GM23338 (cell line): Measurements from ENCODE around the gene PRSS3. TPM values are rescaled to one million over a fixed set of nuclear protein-coding genes. Genes with fewer than 3 reads are reported as not detected.
A peak's percentile ranks its signal among the peaks of the same experiment; 100 is the strongest.

Source experiments
- ATAC-seq: fragments of 200-7000 bp; cut with Tn5 transposase; 3 replicates; pipeline ENCODE4 v1.9.1; 2020
- DNase-seq: peaks from one replicate; pipeline ENCODE4 v3.0.0-alpha.2; 2015; ENCODE audit warnings: low spot score
- H2AFZ ChIP-seq: fragments of 200-600 bp; sonication (generic); 2 replicates; pipeline ENCODE4 v1.8.0; 2016; ENCODE audit warnings: antibody characterized with exemption, mild to moderate bottlenecking, moderate library complexity
- H3F3A ChIP-seq: fragments of 200-600 bp; sonication (generic); replicated peaks from 2 replicates; pipeline ENCODE4 v1.8.0; 2017; ENCODE audit warnings: antibody characterized with exemption, mixed run types, low read depth
- H3K27ac ChIP-seq: fragments of 200-600 bp; sonication (generic); 2 replicates; pipeline ENCODE4 v1.6.1; 2016; ENCODE audit warnings: low read depth
- H3K27me3 ChIP-seq: fragments of 200-600 bp; sonication (generic); 2 replicates; pipeline ENCODE4 v1.8.0; 2016; ENCODE audit warnings: mild to moderate bottlenecking, mixed run types, moderate library complexity; ENCODE audit not compliant: insufficient read depth
- H3K36me3 ChIP-seq: fragments of 200-600 bp; sonication (generic); 2 replicates; pipeline ENCODE4 v1.8.0; 2016; ENCODE audit warnings: mild to moderate bottlenecking; ENCODE audit not compliant: insufficient read depth
- H3K4me1 ChIP-seq: fragments of 200-600 bp; sonication (generic); 2 replicates; pipeline ENCODE4 v1.8.0; 2016; ENCODE audit warnings: mild to moderate bottlenecking, moderate library complexity; ENCODE audit not compliant: insufficient read depth
- H3K4me2 ChIP-seq: fragments of 200-600 bp; sonication (generic); 2 replicates; pipeline ENCODE4 v1.7.1; 2017; ENCODE audit warnings: mixed run types
- H3K4me3 ChIP-seq: fragments of 200-600 bp; sonication (generic); 2 replicates; pipeline ENCODE4 v1.6.1; 2016; ENCODE audit warnings: mixed run types
- H3K79me2 ChIP-seq: fragments of 200-600 bp; sonication (generic); replicated peaks from 2 replicates; pipeline ENCODE4 v1.8.0; 2017; ENCODE audit warnings: mild to moderate bottlenecking; ENCODE audit not compliant: insufficient read depth
- H3K9me2 ChIP-seq: fragments of 200-600 bp; sonication (generic); 2 replicates; pipeline ENCODE4 v1.8.0; 2017; ENCODE audit not compliant: insufficient read depth
- H4K20me1 ChIP-seq: fragments of 200-600 bp; sonication (generic); replicated peaks from 2 replicates; pipeline ENCODE4 v1.8.0; 2017; ENCODE audit warnings: mild to moderate bottlenecking; ENCODE audit not compliant: insufficient read depth
- H3K27ac Mint-ChIP-seq: 2 replicates; pipeline ENCODE4 v1.8.0; 2020; ENCODE audit warnings: inconsistent platforms, mild to moderate bottlenecking, moderate library complexity, mixed read lengths
- H3K27me3 Mint-ChIP-seq: 3 replicates; pipeline ENCODE4 v1.8.0; 2022; ENCODE audit warnings: low read depth, mild to moderate bottlenecking, moderate library complexity, mixed read lengths, inconsistent platforms; ENCODE audit not compliant: insufficient read depth, poor library complexity
- H3K36me3 Mint-ChIP-seq: 3 replicates; pipeline ENCODE4 v1.8.0; 2021; ENCODE audit warnings: low read depth, mild to moderate bottlenecking, inconsistent platforms, moderate library complexity, mixed read lengths
- H3K4me1 Mint-ChIP-seq: 3 replicates; pipeline ENCODE4 v1.8.0; 2020; ENCODE audit warnings: mild to moderate bottlenecking, inconsistent platforms, mixed read lengths
- H3K4me3 Mint-ChIP-seq: 3 replicates; pipeline ENCODE4 v1.8.0; 2021; ENCODE audit warnings: moderate library complexity, mild to moderate bottlenecking, inconsistent platforms, mixed read lengths
- H3K9me3 Mint-ChIP-seq: 3 replicates; pipeline ENCODE4 v1.8.0; 2020; ENCODE audit warnings: moderate library complexity, mild to moderate bottlenecking, inconsistent platforms, mixed read lengths
- CREB1 ChIP-seq: fragments of 250-450 bp; sonication (Bioruptor Pico); IDR thresholded peaks from 2 replicates; pipeline ENCODE4 v1.5.0; 2020; ENCODE audit warnings: low read depth, mild to moderate bottlenecking, moderate library complexity
- EZH2 ChIP-seq: fragments of 200-600 bp; sonication (generic); IDR thresholded peaks from one replicate; pipeline ENCODE4 v1.8.0; 2017; ENCODE audit warnings: antibody characterized with exemption, mild to moderate bottlenecking, low read depth; ENCODE audit not compliant: unreplicated experiment
- EZH2phosphoT487 ChIP-seq: fragments of 200-600 bp; sonication (generic); IDR thresholded peaks from one replicate; pipeline ENCODE4 v1.8.1; 2018; ENCODE audit warnings: antibody characterized with exemption; ENCODE audit not compliant: unreplicated experiment
- JUNB ChIP-seq: IDR thresholded peaks from one replicate; pipeline ENCODE4 v1.6.1; 2016; ENCODE audit warnings: antibody characterized with exemption; ENCODE audit not compliant: unreplicated experiment
- NANOG ChIP-seq: IDR thresholded peaks from 2 replicates; pipeline ENCODE4 v1.6.1; 2016; ENCODE audit warnings: antibody characterized with exemption, borderline replicate concordance
- POLR2AphosphoS5 ChIP-seq: IDR thresholded peaks from 2 replicates; pipeline ENCODE4 v1.6.1; 2016; ENCODE audit warnings: antibody characterized with exemption, low read depth
- STAT1 ChIP-seq: IDR thresholded peaks from one replicate; pipeline ENCODE4 v1.6.1; 2016; ENCODE audit warnings: antibody characterized with exemption; ENCODE audit not compliant: unreplicated experiment
- ZNF114 ChIP-seq: fragments of 250-450 bp; sonication (Bioruptor Pico); IDR thresholded peaks from 2 replicates; pipeline ENCODE4 v1.5.0; 2020; ENCODE audit warnings: mild to moderate bottlenecking, moderate library complexity
- ZNF331 ChIP-seq: fragments of 250-450 bp; sonication (Bioruptor Pico); IDR thresholded peaks from 2 replicates; pipeline ENCODE4 v1.5.0; 2020; ENCODE audit warnings: low read depth, mild to moderate bottlenecking, moderate library complexity
- polyA plus RNA-seq: library from polyadenylated mRNA; unstranded; fragments of >200 nt; fragmentation: Nextera tagmentation; extraction: Ambion mirVana; gene quantifications from 2 replicates; pipeline ENCODE4 v1.2.1, GENCODE V29; 2016
- total RNA-seq: library from RNA; depleted of rRNA; stranded (reverse); fragments of >200 nt; shearing (Covaris generic); gene quantifications from 2 replicates; pipeline ENCODE4 v1.2.3, GENCODE V29; 2014
- TF ChIP-seq, protein P1 (sequence below): IDR thresholded peaks from one replicate; pipeline ENCODE4 v1.6.1; 2018; ENCODE audit warnings: antibody characterized with exemption; ENCODE audit not compliant: unreplicated experiment
- TF ChIP-seq, protein P2 (sequence below): IDR thresholded peaks from 2 replicates; pipeline ENCODE4 v1.6.1; 2016; ENCODE audit warnings: antibody characterized with exemption
- TF ChIP-seq, protein P3 (sequence below), 2 experiments: fragments of 200-600 bp in 1 of 2; sonication (generic) in 1 of 2; conservative IDR thresholded peaks; 2 replicates each; pipeline versions ENCODE4 v1.5.1 to v1.6.1; 2016 to 2017; ENCODE audit warnings: antibody characterized with exemption in 2 of 2, low read depth in 2 of 2, mild to moderate bottlenecking in 2 of 2, moderate library complexity in 1 of 2

Gene PRSS3
- total and polyA plus RNA-seq, 2 experiments from 2014 or later: 4.2 to 4.5 TPM

DNA sequence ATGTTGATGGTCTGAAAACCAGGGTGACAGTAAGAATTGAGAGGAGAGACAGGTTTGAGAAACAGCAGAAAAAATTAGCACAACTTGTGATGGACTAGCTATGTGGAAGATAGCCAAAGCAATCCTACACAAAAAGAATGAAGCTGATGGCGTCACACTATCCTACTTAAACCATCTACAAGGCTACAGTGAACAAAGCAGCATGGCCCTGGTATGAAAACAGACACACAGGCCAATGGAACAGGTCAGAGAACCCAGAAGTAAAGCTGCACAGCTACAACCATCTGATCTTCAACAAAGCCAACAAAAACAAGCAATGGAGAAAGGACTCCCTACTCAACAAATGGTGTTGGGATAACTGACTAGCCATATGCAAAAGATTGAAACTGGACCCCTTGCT is 14.1 kb downstream of the PRSS3 start (continued):
- TF ChIP-seq EZH2 (no peak), POLR2AphosphoS5 (no peak), ZNF114 (CRISPR knock-in tag) (no peak), ZNF331 (CRISPR knock-in tag) (no peak), NANOG (no peak), JUNB (no peak), EZH2phosphoT487 (no peak), STAT1 (no peak), CREB1 (CRISPR knock-in tag) (no peak)
- TF ChIP-seq, protein P1, sequence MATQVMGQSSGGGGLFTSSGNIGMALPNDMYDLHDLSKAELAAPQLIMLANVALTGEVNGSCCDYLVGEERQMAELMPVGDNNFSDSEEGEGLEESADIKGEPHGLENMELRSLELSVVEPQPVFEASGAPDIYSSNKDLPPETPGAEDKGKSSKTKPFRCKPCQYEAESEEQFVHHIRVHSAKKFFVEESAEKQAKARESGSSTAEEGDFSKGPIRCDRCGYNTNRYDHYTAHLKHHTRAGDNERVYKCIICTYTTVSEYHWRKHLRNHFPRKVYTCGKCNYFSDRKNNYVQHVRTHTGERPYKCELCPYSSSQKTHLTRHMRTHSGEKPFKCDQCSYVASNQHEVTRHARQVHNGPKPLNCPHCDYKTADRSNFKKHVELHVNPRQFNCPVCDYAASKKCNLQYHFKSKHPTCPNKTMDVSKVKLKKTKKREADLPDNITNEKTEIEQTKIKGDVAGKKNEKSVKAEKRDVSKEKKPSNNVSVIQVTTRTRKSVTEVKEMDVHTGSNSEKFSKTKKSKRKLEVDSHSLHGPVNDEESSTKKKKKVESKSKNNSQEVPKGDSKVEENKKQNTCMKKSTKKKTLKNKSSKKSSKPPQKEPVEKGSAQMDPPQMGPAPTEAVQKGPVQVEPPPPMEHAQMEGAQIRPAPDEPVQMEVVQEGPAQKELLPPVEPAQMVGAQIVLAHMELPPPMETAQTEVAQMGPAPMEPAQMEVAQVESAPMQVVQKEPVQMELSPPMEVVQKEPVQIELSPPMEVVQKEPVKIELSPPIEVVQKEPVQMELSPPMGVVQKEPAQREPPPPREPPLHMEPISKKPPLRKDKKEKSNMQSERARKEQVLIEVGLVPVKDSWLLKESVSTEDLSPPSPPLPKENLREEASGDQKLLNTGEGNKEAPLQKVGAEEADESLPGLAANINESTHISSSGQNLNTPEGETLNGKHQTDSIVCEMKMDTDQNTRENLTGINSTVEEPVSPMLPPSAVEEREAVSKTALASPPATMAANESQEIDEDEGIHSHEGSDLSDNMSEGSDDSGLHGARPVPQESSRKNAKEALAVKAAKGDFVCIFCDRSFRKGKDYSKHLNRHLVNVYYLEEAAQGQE: no peak
- TF ChIP-seq, protein P2, sequence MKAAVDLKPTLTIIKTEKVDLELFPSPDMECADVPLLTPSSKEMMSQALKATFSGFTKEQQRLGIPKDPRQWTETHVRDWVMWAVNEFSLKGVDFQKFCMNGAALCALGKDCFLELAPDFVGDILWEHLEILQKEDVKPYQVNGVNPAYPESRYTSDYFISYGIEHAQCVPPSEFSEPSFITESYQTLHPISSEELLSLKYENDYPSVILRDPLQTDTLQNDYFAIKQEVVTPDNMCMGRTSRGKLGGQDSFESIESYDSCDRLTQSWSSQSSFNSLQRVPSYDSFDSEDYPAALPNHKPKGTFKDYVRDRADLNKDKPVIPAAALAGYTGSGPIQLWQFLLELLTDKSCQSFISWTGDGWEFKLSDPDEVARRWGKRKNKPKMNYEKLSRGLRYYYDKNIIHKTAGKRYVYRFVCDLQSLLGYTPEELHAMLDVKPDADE: no peak
- TF ChIP-seq, protein P3, sequence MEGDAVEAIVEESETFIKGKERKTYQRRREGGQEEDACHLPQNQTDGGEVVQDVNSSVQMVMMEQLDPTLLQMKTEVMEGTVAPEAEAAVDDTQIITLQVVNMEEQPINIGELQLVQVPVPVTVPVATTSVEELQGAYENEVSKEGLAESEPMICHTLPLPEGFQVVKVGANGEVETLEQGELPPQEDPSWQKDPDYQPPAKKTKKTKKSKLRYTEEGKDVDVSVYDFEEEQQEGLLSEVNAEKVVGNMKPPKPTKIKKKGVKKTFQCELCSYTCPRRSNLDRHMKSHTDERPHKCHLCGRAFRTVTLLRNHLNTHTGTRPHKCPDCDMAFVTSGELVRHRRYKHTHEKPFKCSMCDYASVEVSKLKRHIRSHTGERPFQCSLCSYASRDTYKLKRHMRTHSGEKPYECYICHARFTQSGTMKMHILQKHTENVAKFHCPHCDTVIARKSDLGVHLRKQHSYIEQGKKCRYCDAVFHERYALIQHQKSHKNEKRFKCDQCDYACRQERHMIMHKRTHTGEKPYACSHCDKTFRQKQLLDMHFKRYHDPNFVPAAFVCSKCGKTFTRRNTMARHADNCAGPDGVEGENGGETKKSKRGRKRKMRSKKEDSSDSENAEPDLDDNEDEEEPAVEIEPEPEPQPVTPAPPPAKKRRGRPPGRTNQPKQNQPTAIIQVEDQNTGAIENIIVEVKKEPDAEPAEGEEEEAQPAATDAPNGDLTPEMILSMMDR (conservative IDR thresholded peaks at IDR 0.05; ENCODE audit: low read depth in 2 of 2): no peak

DNA sequence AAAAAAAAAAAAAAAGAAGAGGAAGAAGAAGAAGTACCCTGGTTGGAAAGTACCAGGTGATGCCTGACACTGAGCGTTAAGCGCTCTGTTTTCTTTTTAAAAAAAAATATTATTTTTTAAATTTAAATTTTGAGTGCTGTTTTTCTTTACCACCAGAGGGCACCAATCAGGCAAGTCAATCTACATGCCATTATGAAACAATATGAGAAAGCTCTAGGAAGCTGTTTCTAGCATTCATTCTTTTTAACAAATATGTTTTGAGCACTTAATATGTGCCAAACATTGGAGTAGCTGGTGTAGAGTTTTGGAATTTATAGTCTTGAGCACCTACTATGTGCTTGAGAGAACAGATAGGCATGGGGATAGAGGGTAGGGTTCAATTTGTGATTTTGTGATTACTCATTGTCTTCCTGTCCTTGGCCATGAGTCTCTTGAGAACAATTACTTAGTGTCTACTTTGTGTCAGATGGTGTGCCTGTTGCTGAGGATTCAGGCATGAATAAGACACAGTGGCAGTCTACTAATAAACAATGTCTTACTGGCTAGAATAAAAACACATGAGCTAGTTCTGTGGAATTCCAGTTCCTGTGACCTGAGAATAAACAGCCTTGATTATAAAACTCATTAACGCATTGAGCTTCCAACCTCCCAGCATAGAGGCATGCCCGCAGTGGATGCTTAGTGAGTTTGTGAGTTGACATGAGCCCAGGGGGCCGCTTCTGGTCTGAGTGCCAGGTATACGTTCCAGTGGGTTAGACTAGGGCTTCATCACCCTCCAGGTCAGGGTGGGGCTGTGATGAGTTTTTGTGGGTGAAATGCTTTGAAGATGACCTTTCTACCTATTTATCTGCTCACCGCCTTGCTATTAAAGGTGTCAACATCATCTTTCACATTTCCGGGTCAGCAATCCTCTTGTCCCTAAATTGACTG is 18.6 kb downstream of the PRSS3 start:
- no peak overlapping the region for H3K27ac ChIP-seq
- H3K4me3 Mint-ChIP-seq: no peak overlapping the region
- H3K27me3 Mint-ChIP-seq: peaks cover 12% of the 10 kb centered on the region
- peaks cover 20% of the 10 kb centered on the region for H3K4me1 Mint-ChIP-seq
- no peaks in the 10 kb centered on the region for H3K27me3 ChIP-seq
- no peaks in the 10 kb centered on the region for H3K9me2 ChIP-seq
- peaks cover 8% of the 10 kb centered on the region for H3K79me2 ChIP-seq
- no peak overlapping the region for H3K27ac Mint-ChIP-seq
- ATAC-seq (no peak), DNase-seq (peak; percentile 62)
- H3K4me2 ChIP-seq: no peak overlapping the region
- no peaks in the 10 kb centered on the region for H3F3A ChIP-seq
- H3K36me3 Mint-ChIP-seq: peaks cover 4% of the 10 kb centered on the region; the same call in 1 of the 3 replicates
- no peaks in the 10 kb centered on the region for H3K36me3 ChIP-seq
- peaks cover 10% of the 10 kb centered on the region for H3K4me1 ChIP-seq
- no peak overlapping the region; the same call in 1 of the 2 replicates for H2AFZ ChIP-seq
- TF ChIP-seq STAT1 (no peak), CREB1 (CRISPR knock-in tag) (no peak), EZH2phosphoT487 (no peak), EZH2 (no peak)
- TF ChIP-seq, protein P3 (conservative IDR thresholded peaks at IDR 0.05; ENCODE audit: low read depth in 2 of 2): peak; percentile 55 to 76
- no peaks in the 10 kb centered on the region for H4K20me1 ChIP-seq
- no peak overlapping the region for H3K4me3 ChIP-seq
- no peaks in the 10 kb centered on the region for H3K9me3 Mint-ChIP-seq
